SJSA1 (cell line): ENCODE measurements around the gene TNS1. TPM values are rescaled to one million over a fixed set of nuclear protein-coding genes. Genes with fewer than 3 reads are reported as not detected.
A peak's percentile ranks its signal among the peaks of the same experiment; 100 is the strongest.

ENCODE experiments used
- DNase-seq, 2 experiments: peaks; one replicate each; pipeline ENCODE4 v3.0.0-alpha.2; 2015 to 2020; ENCODE audit warnings: low spot score in 2 of 2, low read depth in 1 of 2
- H3K27ac ChIP-seq: fragments of 250-450 bp; sonication (Bioruptor Pico); 2 replicates; pipeline ENCODE4 v1.5.1; 2020; ENCODE audit warnings: mild to moderate bottlenecking, moderate library complexity
- H3K27me3 ChIP-seq: fragments of 250-450 bp; sonication (Bioruptor Pico); replicated peaks from 2 replicates; pipeline ENCODE4 v1.5.1; 2020; ENCODE audit warnings: mild to moderate bottlenecking, moderate library complexity
- H3K36me3 ChIP-seq: fragments of 250-450 bp; sonication (Bioruptor Pico); 2 replicates; pipeline ENCODE4 v1.5.1; 2020; ENCODE audit warnings: mild to moderate bottlenecking
- H3K4me1 ChIP-seq: fragments of 250-450 bp; sonication (Bioruptor Pico); replicated peaks from 2 replicates; pipeline ENCODE4 v1.6.1; 2021; ENCODE audit warnings: mild to moderate bottlenecking
- H3K4me3 ChIP-seq: fragments of 250-450 bp; sonication (Bioruptor Pico); 2 replicates; pipeline ENCODE4 v1.5.1; 2020; ENCODE audit warnings: mild to moderate bottlenecking
- H3K9me3 ChIP-seq: fragments of 250-450 bp; sonication (Bioruptor Pico); replicated peaks from 2 replicates; pipeline ENCODE4 v1.5.1; 2020; ENCODE audit warnings: mild to moderate bottlenecking
- total RNA-seq: library from RNA; depleted of rRNA; stranded (reverse); fragments of >200 nt; shearing (Covaris generic); gene quantifications from 2 replicates; pipeline ENCODE4 v1.2.3, GENCODE V29; 2014

Gene TNS1
- total RNA-seq, 1 experiment from 2014 or later, result 9.8 TPM

DNA sequence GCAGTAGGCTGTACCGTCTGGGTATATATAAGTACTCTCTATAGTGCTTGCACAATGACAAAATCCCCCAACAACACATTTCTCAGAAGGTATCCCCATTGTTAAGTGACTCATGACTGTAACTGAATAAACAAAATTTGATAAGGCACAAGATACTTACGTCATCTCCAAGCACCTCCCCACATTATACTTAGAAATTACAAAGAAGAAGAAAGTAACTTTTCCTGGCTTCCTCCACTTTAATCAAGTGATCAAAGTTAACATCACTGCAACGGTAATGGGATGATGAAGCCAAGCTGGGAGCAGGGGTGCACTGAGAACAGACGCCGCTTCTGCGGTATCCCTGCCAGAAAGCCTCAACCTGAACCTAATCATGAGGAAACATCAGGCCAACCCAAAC is 9.7 kb downstream of the TNS1 start:
- peaks cover 64% of the 10 kb centered on the region for H3K4me1 ChIP-seq
- peak in 1 of 2 experiments; percentile 55 for DNase-seq
- no peaks in the 10 kb centered on the region for H3K36me3 ChIP-seq
- H3K27me3 ChIP-seq, result no peaks in the 10 kb centered on the region
- H3K4me3 ChIP-seq, result no peak overlapping the region
- peak overlapping the region; percentile 67 for H3K27ac ChIP-seq
- H3K9me3 ChIP-seq, result no peaks in the 10 kb centered on the region

GRCh38 chr2:217992061-217992460 is 10.7 kb downstream of the TNS1 start:
- Histone ChIP-seq H3K27me3 (no peaks in the 10 kb centered on the region), H3K4me3 (no peak overlapping the region), H3K4me1 (peaks cover 58% of the 10 kb centered on the region), H3K36me3 (no peaks in the 10 kb centered on the region), H3K27ac (no peak overlapping the region), H3K9me3 (no peaks in the 10 kb centered on the region)
- DNase-seq, result no peak

GRCh38 chr2:217990791-217991465 is 11.9 kb downstream of the TNS1 start:
- no peaks in the 10 kb centered on the region for H3K36me3 ChIP-seq
- peaks cover 46% of the 10 kb centered on the region for H3K4me1 ChIP-seq
- H3K9me3 ChIP-seq, result no peaks in the 10 kb centered on the region
- H3K4me3 ChIP-seq, result no peak overlapping the region
- H3K27ac ChIP-seq, result no peak overlapping the region
- no peaks in the 10 kb centered on the region for H3K27me3 ChIP-seq
- DNase-seq, result no peak

GRCh38 chr2:217990389-217990788 is 12.4 kb downstream of the TNS1 start:
- H3K27me3 ChIP-seq, result no peaks in the 10 kb centered on the region
- no peaks in the 10 kb centered on the region for H3K36me3 ChIP-seq
- DNase-seq, result no peak

DNA sequence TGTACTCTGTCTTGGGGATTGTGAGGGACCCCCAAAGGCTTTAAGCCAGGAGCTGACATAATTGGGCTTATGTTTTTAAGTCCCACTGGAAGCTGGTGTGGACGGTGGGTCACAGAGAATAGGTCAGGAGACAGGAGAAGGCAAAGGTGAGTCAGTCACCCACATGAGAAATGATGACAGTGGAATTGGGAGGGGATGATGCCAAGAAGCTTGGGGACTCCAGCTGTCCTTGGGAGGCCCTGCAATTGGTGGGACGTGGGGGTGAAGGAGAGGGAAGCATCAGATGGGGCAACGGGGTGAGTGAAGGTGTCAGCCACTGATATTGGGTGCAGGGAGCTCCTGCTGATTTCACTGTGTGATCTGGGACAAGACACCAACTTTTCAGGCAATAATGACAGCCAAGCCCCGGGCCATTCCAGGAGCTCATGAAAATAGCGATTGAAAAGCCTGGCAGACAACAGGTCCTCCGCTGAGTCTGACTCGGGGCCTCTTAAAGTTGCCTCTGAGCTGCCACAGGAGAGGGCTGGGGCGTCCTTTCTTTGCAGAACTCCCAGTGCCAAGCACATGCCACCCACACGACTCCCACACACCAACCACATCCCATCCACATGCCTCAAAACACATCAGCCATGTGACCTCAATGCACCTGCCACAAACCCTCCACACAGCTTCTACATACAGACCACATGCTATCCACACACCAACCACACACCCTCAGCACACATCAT is 13.4 kb downstream of the TNS1 start:
- Histone ChIP-seq H3K4me3 (no peak overlapping the region), H3K4me1 (peaks cover 31% of the 10 kb centered on the region), H3K36me3 (no peaks in the 10 kb centered on the region), H3K9me3 (no peaks in the 10 kb centered on the region), H3K27me3 (no peaks in the 10 kb centered on the region), H3K27ac (no peak overlapping the region)
- DNase-seq, result no peak

More at GRCh38 chr2:217990389-217990788, 12.4 kb downstream of the TNS1 start:
- peaks cover 41% of the 10 kb centered on the region for H3K4me1 ChIP-seq
- H3K9me3 ChIP-seq, result no peaks in the 10 kb centered on the region
- no peak overlapping the region for H3K27ac ChIP-seq
- H3K4me3 ChIP-seq, result no peak overlapping the region

GRCh38 chr2:217988840-217989204 is 14.0 kb downstream of the TNS1 start:
- no peaks in the 10 kb centered on the region for H3K9me3 ChIP-seq
- H3K4me3 ChIP-seq, result no peak overlapping the region
- H3K27me3 ChIP-seq, result no peaks in the 10 kb centered on the region
- no peak for DNase-seq
- H3K27ac ChIP-seq, result no peak overlapping the region
- H3K36me3 ChIP-seq, result no peaks in the 10 kb centered on the region
- H3K4me1 ChIP-seq, result peaks cover 25% of the 10 kb centered on the region

- H3K36me3 ChIP-seq, result no peaks in the 10 kb centered on the region
- H3K27me3 ChIP-seq, result no peaks in the 10 kb centered on the region
- no peaks in the 10 kb centered on the region for H3K9me3 ChIP-seq
- no peak overlapping the region for H3K4me3 ChIP-seq
- peak; percentile 81 to 84 for DNase-seq
- no peak overlapping the region for H3K27ac ChIP-seq
- H3K4me1 ChIP-seq, result peaks cover 19% of the 10 kb centered on the region
Measured at GRCh38 chr2:217988014-217988839, 14.6 kb downstream of the TNS1 start.

GRCh38 chr2:217987391-217987790 is 15.4 kb downstream of the TNS1 start:
- no peak overlapping the region for H3K4me3 ChIP-seq
- no peaks in the 10 kb centered on the region for H3K36me3 ChIP-seq

GRCh38 chr2:217986256-217986961 is 16.4 kb downstream of the TNS1 start:
- peaks cover 9% of the 10 kb centered on the region for H3K4me1 ChIP-seq
- no peak overlapping the region for H3K4me3 ChIP-seq
- H3K27me3 ChIP-seq, result no peaks in the 10 kb centered on the region
- H3K36me3 ChIP-seq, result no peaks in the 10 kb centered on the region
- DNase-seq, result no peak
- H3K9me3 ChIP-seq, result no peaks in the 10 kb centered on the region
- H3K27ac ChIP-seq, result no peak overlapping the region

More at GRCh38 chr2:217987391-217987790, 15.4 kb downstream of the TNS1 start:
- DNase-seq, result no peak
- H3K27me3 ChIP-seq, result no peaks in the 10 kb centered on the region
- no peak overlapping the region for H3K27ac ChIP-seq
- H3K4me1 ChIP-seq, result peaks cover 11% of the 10 kb centered on the region
- H3K9me3 ChIP-seq, result no peaks in the 10 kb centered on the region

- Histone ChIP-seq H3K4me3 (no peak overlapping the region), H3K36me3 (no peaks in the 10 kb centered on the region), H3K4me1 (peaks cover 21% of the 10 kb centered on the region), H3K27ac (no peak overlapping the region), H3K27me3 (no peaks in the 10 kb centered on the region), H3K9me3 (no peaks in the 10 kb centered on the region)
- no peak for DNase-seq
Measured at GRCh38 chr2:217983276-217984233, 19.2 kb downstream of the TNS1 start.

DNA sequence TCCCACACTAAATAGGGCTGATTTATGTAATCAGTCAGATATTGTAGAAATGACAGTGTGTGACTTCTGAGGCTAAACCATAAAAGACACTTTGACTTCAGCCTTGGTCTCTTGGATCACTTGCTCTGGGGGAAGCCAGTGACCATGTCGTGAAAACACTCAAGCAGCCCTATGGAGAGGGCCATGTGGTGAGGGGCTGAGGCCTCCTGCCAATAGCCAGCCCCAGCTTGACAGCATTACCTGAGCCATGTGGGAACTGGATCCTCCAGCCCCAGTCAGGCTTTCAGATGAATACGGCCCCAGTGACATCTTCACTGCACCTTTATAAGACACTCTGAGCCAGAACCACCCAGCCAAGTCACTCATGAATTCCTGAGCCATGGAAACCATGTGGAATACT is 20.8 kb downstream of the TNS1 start:
- Histone ChIP-seq H3K36me3 (no peaks in the 10 kb centered on the region), H3K9me3 (no peaks in the 10 kb centered on the region), H3K27me3 (no peaks in the 10 kb centered on the region), H3K27ac (no peak overlapping the region), H3K4me1 (peaks cover 15% of the 10 kb centered on the region), H3K4me3 (no peak overlapping the region)
- no peak for DNase-seq

GRCh38 chr2:217981084-217981730 is 21.6 kb downstream of the TNS1 start:
- Histone ChIP-seq H3K27me3 (no peaks in the 10 kb centered on the region), H3K36me3 (no peaks in the 10 kb centered on the region), H3K9me3 (no peaks in the 10 kb centered on the region), H3K4me1 (peaks cover 15% of the 10 kb centered on the region), H3K27ac (no peak overlapping the region), H3K4me3 (no peak overlapping the region)
- no peak for DNase-seq
